ENCODE data around the gene JSRP1.

- TF ChIP-seq EP300 (IDR thresholded peaks at IDR 0.05) (no peak), HOXA7 (CRISPR knock-in tag; IDR thresholded peaks at IDR 0.05) (no peak), RARB (CRISPR knock-in tag; IDR thresholded peaks at IDR 0.05) (no peak), CEBPB (IDR thresholded peaks at IDR 0.05) (no peak), RAD21 (conservative IDR thresholded peaks at IDR 0.05 in 1 of 2, IDR thresholded peaks at IDR 0.05 in 1 of 2) (no peak), RFX5 (IDR thresholded peaks at IDR 0.05) (no peak), POLR2A (IDR thresholded peaks at IDR 0.05; ENCODE audit: low read length) (no peak), RCOR1 (IDR thresholded peaks at IDR 0.05; ENCODE audit: low read depth, low read length) (no peak), GATA3 (IDR thresholded peaks at IDR 0.05; ENCODE audit: borderline replicate concordance) (no peak), ELK1 (IDR thresholded peaks at IDR 0.05; ENCODE audit: low read depth, low read length) (no peak), BHLHE40 (IDR thresholded peaks at IDR 0.05; ENCODE audit: low read depth, low read length) (no peak), JUN (IDR thresholded peaks at IDR 0.05) (0 out of 5 replicates have a peak, but pooled peaks of 1 of the 2 experiments have one; percentile 1), SMC3 (IDR thresholded peaks at IDR 0.05) (no peak)
- TF ChIP-seq, protein P1, sequence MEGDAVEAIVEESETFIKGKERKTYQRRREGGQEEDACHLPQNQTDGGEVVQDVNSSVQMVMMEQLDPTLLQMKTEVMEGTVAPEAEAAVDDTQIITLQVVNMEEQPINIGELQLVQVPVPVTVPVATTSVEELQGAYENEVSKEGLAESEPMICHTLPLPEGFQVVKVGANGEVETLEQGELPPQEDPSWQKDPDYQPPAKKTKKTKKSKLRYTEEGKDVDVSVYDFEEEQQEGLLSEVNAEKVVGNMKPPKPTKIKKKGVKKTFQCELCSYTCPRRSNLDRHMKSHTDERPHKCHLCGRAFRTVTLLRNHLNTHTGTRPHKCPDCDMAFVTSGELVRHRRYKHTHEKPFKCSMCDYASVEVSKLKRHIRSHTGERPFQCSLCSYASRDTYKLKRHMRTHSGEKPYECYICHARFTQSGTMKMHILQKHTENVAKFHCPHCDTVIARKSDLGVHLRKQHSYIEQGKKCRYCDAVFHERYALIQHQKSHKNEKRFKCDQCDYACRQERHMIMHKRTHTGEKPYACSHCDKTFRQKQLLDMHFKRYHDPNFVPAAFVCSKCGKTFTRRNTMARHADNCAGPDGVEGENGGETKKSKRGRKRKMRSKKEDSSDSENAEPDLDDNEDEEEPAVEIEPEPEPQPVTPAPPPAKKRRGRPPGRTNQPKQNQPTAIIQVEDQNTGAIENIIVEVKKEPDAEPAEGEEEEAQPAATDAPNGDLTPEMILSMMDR (IDR thresholded peaks at IDR 0.05), result no peak
These were observed 19.0 kb downstream of the JSRP1 start for GRCh38 chr19:2237051-2237868.

Data from A549 (cell line).